K562 (cell line): Measurements from ENCODE around the gene TLCD1. TPM values are rescaled to one million over a fixed set of nuclear protein-coding genes. Genes with fewer than 3 reads are reported as not detected.
A peak's percentile ranks its signal among the peaks of the same experiment; 100 is the strongest.

Source experiments
- BHLHE40 ChIP-seq: IDR thresholded peaks from 2 replicates; pipeline ENCODE4 v1.6.1; 2011; ENCODE audit warnings: low read length, improper control_type of control experiment
- CHCHD3 ChIP-seq: fragments of 250-450 bp; sonication (Bioruptor Pico); IDR thresholded peaks from 2 replicates; pipeline ENCODE4 v2.1.2; 2022; ENCODE audit warnings: mild to moderate bottlenecking
- CREB1 ChIP-seq, 2 experiments: sonication (generic) in 1 of 2; formaldehyde crosslinking in 1 of 2; IDR thresholded peaks; 2 replicates each; pipeline versions ENCODE4 v1.6.1 to v1.8.0; 2012 to 2022; ENCODE audit warnings: inconsistent platforms in 1 of 2, mild to moderate bottlenecking in 1 of 2, missing genetic modification reagents in 1 of 2, moderate library complexity in 1 of 2
- DDX20 ChIP-seq: fragments of 450-650 bp; IDR thresholded peaks from 2 replicates; pipeline ENCODE4 v1.6.1; 2016; ENCODE audit warnings: missing genetic modification characterization, low read depth, mild to moderate bottlenecking, missing compliant biosample characterization, moderate library complexity
- E2F1 ChIP-seq: sonication (generic); formaldehyde crosslinking; IDR thresholded peaks from 2 replicates; pipeline ENCODE4 v1.8.1; 2023; ENCODE audit warnings: mild to moderate bottlenecking, missing genetic modification reagents, moderate library complexity
- EZH2 ChIP-seq: IDR thresholded peaks from 2 replicates; pipeline ENCODE4 v1.6.1; 2012; ENCODE audit warnings: low read depth, mild to moderate bottlenecking, inconsistent platforms, low read length, borderline replicate concordance
- FIP1L1 ChIP-seq: fragments of 200-400 bp; formaldehyde crosslinking; IDR thresholded peaks from 2 replicates; pipeline ENCODE4 v1.6.1; 2018; ENCODE audit warnings: mild to moderate bottlenecking, low read depth, low read length; ENCODE audit not compliant: poor library complexity, severe bottlenecking
- HDAC6 ChIP-seq: IDR thresholded peaks from 2 replicates; pipeline ENCODE4 v1.6.1; 2012; ENCODE audit warnings: low read depth, mild to moderate bottlenecking, control low read depth, inconsistent platforms, low read length, moderate library complexity
- JUNB ChIP-seq: fragments of 450-650 bp; formaldehyde crosslinking; conservative IDR thresholded peaks from 2 replicates; pipeline ENCODE4 v1.4.0; 2020; ENCODE audit warnings: mild to moderate bottlenecking
- KLF16 ChIP-seq: IDR thresholded peaks from 2 replicates; pipeline ENCODE4 v1.6.1; 2016; ENCODE audit warnings: antibody characterized with exemption
- MAFF ChIP-seq: IDR thresholded peaks from 2 replicates; pipeline ENCODE4 v1.6.1; 2012; ENCODE audit warnings: low read length, improper control_type of control experiment
- MAZ ChIP-seq, 2 experiments: fragments of 450-650 bp in 1 of 2; sonication (generic) in 1 of 2; formaldehyde crosslinking; IDR thresholded peaks in 1 of 2; conservative IDR thresholded peaks in 1 of 2; 2 replicates each; pipeline versions ENCODE4 v1.4.0 to v1.5.0; 2020; ENCODE audit warnings: mild to moderate bottlenecking in 1 of 2, missing genetic modification reagents in 1 of 2
- NRF1 ChIP-seq, 2 experiments: fragments of 450-650 bp; IDR thresholded peaks in 1 of 2; conservative IDR thresholded peaks in 1 of 2; 2 replicates each; pipeline ENCODE4 v1.6.1; 2014; ENCODE audit warnings: mild to moderate bottlenecking in 2 of 2
- RBM22 ChIP-seq: fragments of 200-400 bp; formaldehyde crosslinking; IDR thresholded peaks from 2 replicates; pipeline ENCODE4 v1.6.1; 2018; ENCODE audit warnings: low read length, low read depth; ENCODE audit not compliant: poor library complexity, severe bottlenecking
- SMAD3 ChIP-seq: fragments of 450-650 bp; formaldehyde crosslinking; conservative IDR thresholded peaks from 2 replicates; pipeline ENCODE4 v1.4.0; 2020; ENCODE audit warnings: mild to moderate bottlenecking
- SMAD4 ChIP-seq: fragments of 250-450 bp; sonication (Bioruptor Pico); conservative IDR thresholded peaks from 2 replicates; pipeline ENCODE4 v1.8.0; 2021; ENCODE audit warnings: inconsistent platforms, mild to moderate bottlenecking, moderate library complexity
- SMARCA4 ChIP-seq: fragments of 450-650 bp; IDR thresholded peaks from 2 replicates; pipeline ENCODE4 v1.6.1; 2016
- SPI1 ChIP-seq: IDR thresholded peaks from 2 replicates; pipeline ENCODE4 v1.6.1; 2011; ENCODE audit warnings: low read depth, low read length, control low read depth, borderline replicate concordance
- STAT5A ChIP-seq: IDR thresholded peaks from 2 replicates; pipeline ENCODE4 v1.6.1; 2012; ENCODE audit warnings: low read length, inconsistent platforms, borderline replicate concordance
- TEAD1 ChIP-seq, 2 experiments: fragments of 450-650 bp in 1 of 2; sonication (generic) in 1 of 2; formaldehyde crosslinking; IDR thresholded peaks; 2 replicates each; pipeline versions ENCODE4 v1.4.0 to v1.8.0; 2020 to 2022; ENCODE audit warnings: mild to moderate bottlenecking in 2 of 2, missing genetic modification reagents in 1 of 2
- ZFP36 ChIP-seq: fragments of 150-350 bp; IDR thresholded peaks from 2 replicates; pipeline ENCODE4 v1.6.1; 2018; ENCODE audit warnings: low read length, low read depth; ENCODE audit not compliant: partially characterized antibody
- ZFX ChIP-seq: sonication (generic); formaldehyde crosslinking; IDR thresholded peaks from 2 replicates; pipeline ENCODE4 v1.8.0; 2022; ENCODE audit warnings: mild to moderate bottlenecking, missing genetic modification reagents, moderate library complexity
- ZHX1 ChIP-seq: fragments of 150-350 bp; conservative IDR thresholded peaks from 2 replicates; pipeline ENCODE4 v1.6.1; 2014; ENCODE audit warnings: low read length
- ZKSCAN1 ChIP-seq: fragments of 150-350 bp; IDR thresholded peaks from 2 replicates; pipeline ENCODE4 v1.6.1; 2016; ENCODE audit warnings: low read depth, low read length
- ZKSCAN3 ChIP-seq: fragments of 250-450 bp; sonication (Bioruptor Pico); IDR thresholded peaks from 2 replicates; pipeline ENCODE4 v1.4.0; 2020
- ZNF696 ChIP-seq: fragments of 250-450 bp; sonication (Bioruptor Pico); conservative IDR thresholded peaks from 2 replicates; pipeline ENCODE4 v1.4.0; 2020; ENCODE audit warnings: mild to moderate bottlenecking, moderate library complexity
- polyA plus RNA-seq, 8 experiments: library from polyadenylated mRNA; depleted of rRNA in 4 of 8; stranded (reverse) in 5 of 8; unstranded in 3 of 8; fragments of >200 nt; fragmentation: Nextera tagmentation in 2 of 8; fragmentation: Illumina TruSeq in 1 of 8; extraction: Ambion mirVana in 2 of 8; extraction: Trizol in 1 of 8; gene quantifications; 2 replicates each; pipeline versions ENCODE4 v1.2.1 to v1.2.3, GENCODE V29; 2011 to 2014; ENCODE audit warnings: inconsistent platforms in 1 of 8, missing spikeins in 1 of 8
- total RNA-seq, 7 experiments: library from RNA; depleted of rRNA in 6 of 7; stranded (reverse); fragments of >200 nt in 6 of 7; fragmentation: Illumina TruSeq in 2 of 7; extraction: Trizol in 2 of 7; gene quantifications; 2 replicates each; pipeline versions ENCODE4 v1.2.1 to v1.2.3, GENCODE V29; 2011 to 2021; ENCODE audit warnings: low replicate concordance in 1 of 7

Gene TLCD1
- total and polyA plus RNA-seq, 9 of the 15 experiments (the other 6 are each of a cell fraction or from before 2014, with no cell fraction given), result 6.8 to 37.7 (median 21.7) TPM

GRCh38 chr17:28728364-28729200 is 2.5 kb upstream of the TLCD1 start, which contains the start of gene NEK8 (continued):
- TF ChIP-seq E2F1 (CRISPR knock-in tag) (0 out of 2 replicates have a peak, but pooled peaks have one; percentile 26), STAT5A (no peak), SMAD4 (peak; percentile 15; the same call in 1 of the 2 replicates), FIP1L1 (peak; percentile 55), HDAC6 (0 out of 2 replicates have a peak, but pooled peaks have one; percentile 66), SPI1 (peak; percentile 59; the same call in 1 of the 2 replicates), DDX20 (tag) (no peak), EZH2 (no peak), NRF1 (conservative IDR thresholded peaks at IDR 0.05 in 1 of 2, IDR thresholded peaks at IDR 0.05 in 1 of 2) (peak; percentile 97), ZNF696 (CRISPR knock-in tag) (no peak), RBM22 (no peak), SMAD3 (CRISPR knock-in tag) (no peak), CREB1 (IDR thresholded peaks at IDR 0.05) (no peak), CREB1 (CRISPR knock-in tag; IDR thresholded peaks at IDR 0.05) (no peak; the same call in 1 of the 2 replicates), ZKSCAN3 (no peak), SMARCA4 (0 out of 2 replicates have a peak, but pooled peaks have one; percentile 23), ZFP36 (no peak), TEAD1 (CRISPR knock-in tag; IDR thresholded peaks at IDR 0.05) (peak in 1 of 2 experiments; percentile 76; a peak in 1 of 4 replicates), ZKSCAN1 (0 out of 2 replicates have a peak, but pooled peaks have one; percentile 14), MAFF (no peak), CHCHD3 (CRISPR knock-in tag) (no peak), ZFX (CRISPR knock-in tag) (peak; percentile 73), ZHX1 (0 out of 2 replicates have a peak, but pooled peaks have one; percentile 43), BHLHE40 (peak; percentile 22), MAZ (CRISPR knock-in tag; conservative IDR thresholded peaks at IDR 0.05 in 1 of 2, IDR thresholded peaks at IDR 0.05 in 1 of 2) (peak in 1 of 2 experiments; percentile 75), JUNB (CRISPR knock-in tag) (no peak), KLF16 (no peak)
